Activated CD4-positive, CD25-positive, alpha-beta regulatory T cell (primary cell): ENCODE measurements around the gene C1orf146.
"Not testable (repeated sequence)": the region's sequence is repeated elsewhere in the genome, so short reads cannot be mapped to it uniquely, and the experiment has no call there.

ENCODE experiments used
- DNase-seq, 4 experiments: peaks; one replicate each; lab custom pipeline; 2025; lab: John Stamatoyannopoulos, UW

C1orf146 gene, protein sequence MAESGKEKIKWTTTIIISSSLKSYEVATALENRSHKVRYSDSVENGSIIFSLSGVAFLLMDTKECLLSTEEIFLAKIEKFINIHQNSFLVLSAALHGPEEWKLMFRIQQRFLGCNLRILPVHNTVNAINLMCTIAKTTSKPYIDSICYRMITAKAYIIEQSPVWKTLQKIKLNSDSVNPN

DNA sequence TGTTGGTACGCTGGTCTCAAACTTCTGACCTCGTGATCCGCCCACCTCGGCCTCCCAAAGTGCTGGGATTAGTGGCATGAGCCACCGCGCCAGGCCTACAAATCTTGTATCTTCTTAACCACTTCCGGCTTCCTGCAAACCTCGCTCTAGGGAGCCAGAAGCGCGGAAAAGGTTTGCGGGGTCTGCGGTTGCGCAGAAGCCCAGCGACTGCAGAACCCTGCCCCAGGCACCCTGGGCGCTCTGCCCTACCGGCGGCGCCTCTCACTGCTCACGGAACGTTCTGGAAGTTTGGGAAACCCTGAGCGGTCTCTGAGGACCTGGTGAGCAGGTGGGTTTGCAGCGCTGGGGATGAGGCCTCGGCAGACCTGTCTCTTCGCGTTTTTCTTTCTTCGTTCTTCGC, at the start of gene C1orf146:
Gene C1orf146, plus strand, starts transcription at position 195 of the 400 bp plus-strand sequence. CDS start 13,506 bp downstream, outside the sequence.
- DNase-seq = no peak

DNA sequence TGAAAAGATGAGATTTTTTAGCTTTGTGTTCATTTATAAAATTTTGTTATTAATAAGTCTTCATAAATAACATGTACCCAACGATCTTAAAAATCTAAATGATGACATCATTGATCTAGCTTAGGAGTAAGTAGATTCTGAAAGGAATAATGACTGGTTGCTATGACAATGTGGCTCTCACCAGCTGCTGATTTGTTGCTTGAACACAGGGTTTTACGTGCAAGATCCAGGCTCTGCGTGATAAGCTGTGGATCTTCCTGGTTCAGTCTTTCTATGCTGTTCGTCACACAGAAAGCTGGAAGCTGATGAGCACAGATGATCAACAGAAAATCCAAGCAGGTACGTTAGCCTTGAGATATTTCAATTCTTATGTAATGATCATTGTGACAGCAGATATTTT, 49.1 kb upstream of the C1orf146 start:
- no peak for DNase-seq

DNA sequence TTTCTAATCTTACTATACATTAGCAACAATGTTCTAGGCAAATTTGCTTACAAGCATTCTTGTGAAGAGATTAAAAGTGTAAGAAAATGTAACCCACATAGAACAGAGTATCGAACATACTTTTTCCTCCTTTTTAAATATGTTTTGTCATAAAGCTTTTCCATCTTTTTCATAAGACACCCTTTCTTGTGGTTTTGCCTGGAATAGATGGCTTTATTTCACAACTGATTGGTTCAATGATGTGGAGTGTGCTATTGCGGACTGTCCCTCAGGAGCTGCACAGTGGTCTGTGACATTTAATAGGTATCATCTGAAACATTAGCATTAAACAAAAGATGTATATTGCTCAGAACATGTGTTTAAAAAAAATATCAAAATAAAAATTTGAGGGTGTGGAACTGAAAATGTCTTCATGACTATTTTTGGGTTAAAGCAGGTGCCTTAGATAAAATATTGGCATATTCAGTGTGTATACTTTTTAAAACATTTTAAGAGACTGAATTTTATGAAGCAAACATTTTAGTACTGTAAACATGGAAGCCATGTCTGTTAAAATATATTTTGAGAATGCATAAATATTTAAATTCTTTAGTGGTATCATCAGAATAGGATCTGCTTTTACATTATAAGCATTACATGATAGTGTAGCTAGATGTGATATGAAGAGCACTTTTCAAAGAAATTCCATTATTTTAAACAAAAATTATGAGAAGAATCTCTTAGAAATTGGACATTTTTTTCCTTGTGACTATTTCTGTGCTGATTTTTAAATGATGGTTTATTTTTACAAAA, 48.3 kb upstream of the C1orf146 start:
- DNase-seq = no peak

DNA sequence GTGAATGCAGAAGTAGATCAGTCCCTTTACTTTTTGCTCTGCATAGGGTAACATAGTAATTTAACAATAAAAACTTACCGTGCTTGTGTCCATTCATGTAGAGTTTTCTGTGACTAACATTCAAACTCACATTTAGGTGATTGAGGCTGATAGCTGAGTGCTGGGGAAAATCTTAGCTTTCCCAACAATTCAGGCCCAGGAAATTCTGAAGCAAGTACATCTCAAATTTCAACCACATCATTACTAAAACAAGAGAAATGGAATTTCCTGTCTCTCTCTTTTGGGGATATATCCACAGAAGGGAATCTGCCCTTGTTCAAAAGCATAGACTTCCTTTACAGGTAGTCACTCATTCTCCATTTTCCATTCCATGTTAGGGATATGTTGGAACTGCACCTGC, 33.1 kb upstream of the C1orf146 start:
- DNase-seq = no peak

DNA sequence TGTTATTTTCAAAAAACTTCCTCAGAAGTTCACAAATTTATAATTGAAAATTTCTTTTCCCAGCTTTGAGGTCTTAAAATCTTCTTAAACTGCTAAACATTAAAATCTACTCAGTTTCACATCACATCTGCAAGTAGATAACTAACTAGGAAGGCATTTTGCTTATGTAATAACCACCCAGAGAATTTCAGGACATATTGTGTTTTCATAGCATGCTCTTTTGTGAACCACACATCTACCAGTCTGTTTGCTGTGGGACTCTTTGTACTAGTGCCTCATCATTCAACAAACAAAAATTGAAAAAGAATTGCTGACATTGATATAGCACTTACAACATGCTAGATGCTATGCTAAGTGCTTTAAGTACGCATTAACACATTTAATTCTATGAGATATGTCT, 31.6 kb upstream of the C1orf146 start:
- no peak for DNase-seq

DNA sequence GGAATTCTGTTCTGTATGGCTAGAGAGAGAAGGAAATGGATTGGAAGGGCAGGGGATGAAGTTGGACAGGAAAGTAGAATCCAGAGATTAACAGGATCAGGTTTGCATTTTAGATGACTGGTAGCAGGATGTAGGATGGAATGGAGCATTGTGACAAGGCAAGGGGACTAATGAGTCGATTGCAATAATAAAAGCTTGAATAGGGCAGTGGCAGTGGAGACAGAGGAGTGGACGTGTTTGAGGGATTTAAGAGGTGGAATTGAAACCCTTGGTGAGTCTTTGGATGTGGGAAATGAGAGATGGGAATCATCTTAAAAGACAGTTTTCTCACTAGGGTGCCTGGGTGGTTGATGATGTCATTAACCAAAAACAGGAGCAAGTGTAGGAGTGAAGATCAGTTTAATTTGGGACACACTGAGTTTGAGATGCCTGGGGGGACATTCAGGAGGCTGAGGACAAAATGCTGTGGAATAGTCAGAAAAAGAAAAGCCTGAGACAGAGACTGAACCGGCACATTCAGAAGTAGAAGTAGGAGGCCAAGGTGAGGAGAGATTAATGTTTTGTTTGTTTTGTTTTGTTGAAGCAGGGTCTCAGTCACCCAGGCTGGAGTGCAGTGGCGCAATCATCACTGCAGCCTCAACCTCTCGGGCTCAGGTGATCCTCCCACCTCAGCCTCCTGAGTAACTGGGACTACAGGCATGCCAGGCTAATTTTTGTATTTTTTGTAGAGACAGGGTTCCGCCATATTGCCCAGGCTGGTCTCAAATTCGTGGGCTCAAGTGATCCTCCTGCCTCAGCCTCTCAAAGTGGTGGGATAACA, 29.1 kb upstream of the C1orf146 start:
- DNase-seq = no peak

DNA sequence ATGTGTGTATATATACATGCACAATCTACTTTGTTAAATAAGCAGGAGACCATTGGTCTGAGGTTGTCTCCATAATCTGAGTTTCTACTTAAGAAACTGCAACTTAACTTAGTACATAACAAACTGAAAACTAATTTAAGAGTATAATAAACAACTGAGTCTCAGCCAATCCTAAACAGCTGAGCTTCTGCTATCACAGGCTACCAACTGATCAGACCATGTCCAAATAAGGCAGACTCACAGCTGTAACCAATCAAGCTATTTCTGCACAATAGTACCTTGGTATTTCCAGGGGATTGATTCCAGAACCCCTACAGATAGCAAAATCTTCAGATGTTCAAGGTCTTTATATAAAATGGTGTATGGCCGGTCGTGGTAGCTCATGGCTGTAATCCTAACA, 26.0 kb upstream of the C1orf146 start:
- no peak for DNase-seq

DNA sequence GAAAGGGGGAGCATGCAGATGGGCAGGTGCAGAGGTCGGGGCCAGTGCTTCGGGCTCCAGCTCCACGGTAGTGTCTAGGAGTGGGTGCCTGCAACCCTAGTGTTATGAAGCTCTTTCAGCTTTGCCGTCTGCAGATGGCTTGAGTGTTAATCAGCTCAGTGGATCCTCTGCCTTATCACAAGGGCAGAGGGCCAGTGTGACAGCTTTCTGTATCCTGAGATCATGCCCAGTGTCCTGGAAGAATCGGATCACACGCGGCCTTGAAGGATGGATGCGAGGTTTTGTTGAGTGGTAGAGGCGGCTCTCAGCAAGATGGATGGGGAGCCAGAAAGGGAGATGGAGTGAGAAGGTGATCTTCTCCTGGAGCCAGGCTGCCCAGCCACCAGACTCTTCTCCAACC, 25.5 kb upstream of the C1orf146 start:
- DNase-seq = no peak

DNA sequence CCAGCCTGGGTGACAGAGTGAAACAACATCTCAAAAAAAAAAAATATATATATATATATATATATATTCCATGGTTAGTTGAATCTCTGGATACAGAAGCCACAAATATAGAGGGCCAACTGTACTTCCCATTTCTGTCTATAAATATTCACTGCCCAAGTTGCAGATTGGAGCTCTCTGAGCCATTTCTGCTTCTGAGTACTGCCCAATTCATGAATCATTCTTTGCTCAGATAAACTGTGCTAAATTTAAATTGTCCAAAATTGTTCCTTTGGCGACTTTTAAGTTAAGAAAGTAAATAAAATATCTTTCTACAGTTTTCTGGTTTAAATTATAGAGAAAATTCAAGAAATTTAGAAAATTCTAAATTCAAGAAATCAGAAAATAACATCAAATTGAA, 23.2 kb upstream of the C1orf146 start:
- DNase-seq = no peak

DNA sequence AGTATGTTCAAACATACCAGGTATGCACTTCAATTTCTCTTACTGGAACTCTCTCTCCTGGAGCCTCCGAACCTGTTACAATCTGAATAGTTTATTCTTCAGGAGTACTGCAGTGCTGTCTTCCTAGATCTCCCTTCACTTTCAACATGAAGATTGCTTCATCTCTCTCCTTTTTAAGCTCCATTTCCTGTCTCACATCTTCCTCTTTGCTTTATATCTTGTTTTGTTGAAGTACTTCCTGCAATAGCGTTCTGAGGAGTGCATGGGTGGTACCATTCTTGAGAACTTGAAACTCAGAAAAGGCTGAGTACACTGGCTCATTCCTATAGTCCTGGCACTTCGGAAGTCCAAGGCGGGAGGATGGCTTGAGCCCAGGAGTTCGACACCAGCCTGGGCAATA, 15.7 kb upstream of the C1orf146 start:
- no peak for DNase-seq

DNA sequence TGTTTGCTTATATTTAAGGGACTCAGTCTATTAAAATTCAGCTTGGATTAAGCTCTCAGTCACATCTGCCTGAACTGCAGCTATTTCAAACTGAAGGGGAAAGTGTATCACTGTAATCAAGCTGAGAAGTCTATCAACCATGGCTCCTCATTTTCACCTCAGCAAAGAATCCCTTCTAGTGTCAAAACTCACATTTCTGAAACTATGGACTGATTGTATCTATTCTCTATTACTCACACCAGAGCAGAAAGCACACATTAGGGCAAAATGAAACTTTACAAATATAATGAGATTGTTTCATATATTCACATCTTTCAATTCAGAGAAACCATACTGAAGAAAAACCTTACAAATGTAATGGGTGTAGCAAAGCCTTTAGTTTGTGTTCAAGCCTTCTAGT, 14.6 kb upstream of the C1orf146 start:
- DNase-seq = no peak

DNA sequence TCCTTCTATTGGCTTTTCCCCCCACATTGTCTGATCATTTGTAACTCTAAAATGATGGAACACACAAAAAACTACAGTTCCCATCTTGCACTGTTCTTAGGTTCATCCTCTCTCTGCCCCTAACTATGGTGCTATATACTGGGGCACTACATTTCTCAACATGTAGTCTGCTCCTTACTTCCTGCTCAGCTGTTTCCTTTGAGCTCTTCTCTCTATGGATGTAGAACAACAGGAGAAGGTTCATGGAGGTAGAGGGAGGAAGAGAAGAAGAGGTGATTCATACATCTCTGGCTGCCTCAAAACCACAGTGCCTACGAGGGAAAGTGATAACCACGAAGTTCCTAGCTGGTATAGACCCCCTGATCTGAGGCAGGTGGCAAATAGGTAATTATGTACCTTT, 7.0 kb upstream of the C1orf146 start:
- DNase-seq = no peak

DNA sequence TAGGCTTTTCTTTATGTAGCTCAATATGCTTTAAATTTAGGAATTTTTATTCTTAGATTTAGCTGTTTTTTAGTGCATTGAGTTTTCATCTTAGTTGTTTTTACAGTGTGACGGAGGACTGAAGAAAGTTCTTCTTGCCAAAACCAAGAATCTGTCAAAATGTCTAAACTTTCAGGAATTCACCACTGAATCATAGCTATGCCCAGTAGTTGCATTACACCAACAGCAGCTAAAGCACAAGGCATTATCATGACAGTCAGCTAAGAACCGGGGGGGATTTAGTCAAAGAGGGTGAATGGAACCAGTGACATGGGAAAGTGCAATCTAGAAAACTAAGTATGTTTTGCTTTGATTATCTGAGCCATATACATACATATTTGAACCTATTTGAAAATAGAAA, 6.5 kb upstream of the C1orf146 start:
- no peak for DNase-seq

DNA sequence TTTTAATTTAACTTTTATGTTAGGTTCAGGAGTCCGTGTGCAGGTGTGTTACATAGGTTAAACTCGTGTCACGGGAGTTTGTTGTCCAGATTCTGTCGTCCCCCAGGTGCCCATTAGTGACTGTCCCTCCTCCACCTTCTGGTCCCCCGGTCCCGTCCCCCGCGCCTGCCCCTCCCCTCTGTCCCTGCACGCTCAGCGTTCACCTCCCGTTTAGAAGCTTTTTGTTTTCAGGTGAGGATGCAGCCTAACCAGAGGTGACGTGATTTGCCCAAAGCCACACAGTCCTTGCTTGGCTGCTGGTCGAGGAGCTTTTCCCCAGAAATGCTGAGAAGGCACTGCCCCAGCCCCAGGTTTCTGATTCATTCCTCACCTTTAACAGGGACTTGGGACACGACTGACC, 844 bp downstream of the C1orf146 start:
- DNase-seq = no peak

DNA sequence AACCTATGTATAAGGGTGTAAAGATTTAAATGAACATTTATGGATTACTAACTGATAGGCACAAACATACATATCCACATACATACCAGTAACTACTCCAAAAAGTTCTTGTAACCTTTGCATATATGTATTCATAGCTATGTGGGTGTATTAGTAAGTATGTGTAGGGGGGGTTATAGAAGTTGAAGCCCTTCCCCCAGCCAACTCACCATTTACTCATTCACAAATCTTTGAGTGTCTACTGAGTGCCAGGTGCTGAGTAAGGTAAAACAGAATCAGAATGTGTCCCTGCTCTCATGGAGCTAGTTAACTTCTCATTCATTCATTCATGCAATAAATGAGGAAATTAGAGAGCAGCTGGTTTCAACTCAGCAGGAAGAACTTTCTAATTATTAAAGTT, 1.3 kb downstream of the C1orf146 start:
- no peak for DNase-seq

DNA sequence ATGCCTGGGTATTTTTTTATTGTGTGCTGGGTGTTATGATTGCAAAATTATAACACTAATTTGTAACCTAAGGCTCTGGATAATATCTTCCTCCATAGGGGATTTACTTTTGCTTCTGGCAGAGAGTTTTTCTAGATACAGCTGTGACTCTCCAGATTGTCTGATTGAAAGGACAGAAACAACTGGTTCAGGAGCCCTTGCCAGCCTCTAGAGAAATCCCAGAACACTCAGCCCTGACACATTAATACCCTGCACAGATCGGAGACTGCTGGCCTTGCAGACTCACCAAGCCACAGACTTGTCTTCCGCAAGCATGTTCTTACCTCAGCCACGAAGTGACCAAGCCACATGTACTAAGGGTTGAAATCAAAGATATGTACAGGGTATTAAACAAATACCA, 10.7 kb downstream of the C1orf146 start:
- DNase-seq = no peak

DNA sequence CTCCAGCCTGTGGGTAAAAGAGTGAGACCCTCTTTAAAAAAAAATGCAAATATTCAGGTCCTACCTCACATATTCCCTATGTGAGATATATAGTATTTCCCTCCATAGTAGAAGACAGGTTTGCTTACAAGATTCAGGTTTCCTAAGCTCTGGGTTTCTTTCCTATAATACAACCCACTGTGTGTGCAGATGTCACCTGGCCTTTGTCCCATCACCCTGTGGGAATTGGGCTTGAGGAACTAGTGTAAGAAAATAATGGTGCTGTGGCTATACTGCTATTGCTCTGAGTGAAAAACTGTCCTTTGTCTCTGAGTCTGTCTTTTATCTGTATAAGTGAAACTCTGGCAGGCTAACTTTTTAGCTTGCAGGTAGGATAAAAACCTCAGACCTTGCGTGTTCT, 13.0 kb downstream of the C1orf146 start:
- DNase-seq = no peak

DNA sequence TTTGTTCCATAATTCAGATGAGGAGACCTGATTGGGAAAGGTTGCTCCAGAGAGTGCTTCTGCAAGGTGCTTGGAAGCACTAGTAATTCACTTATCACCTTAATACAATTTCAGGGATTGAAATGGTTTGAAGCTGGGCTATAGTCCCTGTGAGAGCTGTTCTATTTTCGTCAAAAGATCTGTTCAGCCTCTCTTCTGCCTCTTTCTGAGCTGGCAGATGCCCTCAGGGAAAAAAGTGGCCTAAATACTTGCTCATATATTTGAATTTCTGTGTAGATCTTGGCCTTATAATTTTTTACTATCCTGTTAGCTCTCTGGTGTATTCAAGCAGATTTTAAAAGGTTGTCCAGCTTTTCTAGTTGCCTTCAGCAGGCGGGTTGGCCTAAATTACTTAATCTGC, 22.3 kb downstream of the C1orf146 start:
- DNase-seq = no peak

DNA sequence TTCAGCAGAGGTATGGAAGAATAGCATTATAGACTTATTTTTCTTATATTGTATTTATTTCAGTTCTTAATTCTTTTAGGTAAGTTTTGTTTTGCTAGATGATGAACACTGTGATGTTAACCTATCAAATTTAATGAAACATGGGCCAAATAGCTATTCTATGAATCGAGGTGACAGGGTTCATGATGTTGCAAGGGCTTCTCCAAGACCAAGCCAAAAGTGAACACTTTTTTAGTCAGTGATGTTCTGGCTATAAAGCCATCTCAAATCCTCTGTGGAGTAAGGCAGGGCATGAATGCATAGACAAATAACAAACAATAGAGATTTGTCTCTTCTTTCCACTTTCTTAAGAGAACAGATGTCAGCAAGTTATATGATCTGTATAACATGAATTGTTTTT, 26.7 kb downstream of the C1orf146 start:
- DNase-seq = no peak

DNA sequence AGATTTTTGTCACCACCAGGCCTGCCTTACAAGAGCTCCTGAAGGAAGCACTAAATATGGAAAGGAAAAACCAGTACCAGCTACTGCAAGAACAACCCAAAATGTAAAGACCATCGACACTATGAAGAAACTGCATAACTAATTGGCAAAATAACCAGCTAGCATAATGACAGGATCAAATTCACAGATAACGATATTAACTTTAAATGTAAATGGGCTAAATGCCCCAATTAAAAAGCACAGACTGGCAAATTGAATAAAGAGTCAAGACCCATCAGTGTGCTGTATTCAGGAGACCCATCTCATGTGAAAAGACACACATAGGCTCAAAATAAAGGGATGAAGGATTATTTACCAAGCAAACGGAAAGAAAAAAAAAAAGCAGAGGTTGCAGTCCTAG, 37.0 kb downstream of the C1orf146 start:
- DNase-seq = not testable (repeated sequence)

DNA sequence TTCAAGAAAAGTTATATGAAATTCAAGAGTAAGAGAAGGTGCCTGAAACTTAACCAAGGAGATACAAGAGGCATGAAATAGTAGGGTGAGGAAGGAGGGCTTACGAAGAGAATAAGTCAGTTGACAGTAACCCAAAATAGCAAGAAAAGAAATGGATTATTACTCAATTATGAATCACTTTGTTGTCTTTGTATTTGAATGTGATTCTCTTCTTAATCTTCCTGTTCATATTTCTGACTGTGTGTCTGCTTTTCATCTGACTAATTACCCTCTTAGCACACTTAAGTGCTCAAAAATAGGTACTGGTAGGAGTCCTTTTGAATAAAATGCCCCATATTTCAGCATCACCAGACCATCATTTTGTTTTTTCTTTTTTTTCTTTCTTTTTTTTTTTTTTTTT, 41.6 kb downstream of the C1orf146 start:
- DNase-seq = no peak

DNA sequence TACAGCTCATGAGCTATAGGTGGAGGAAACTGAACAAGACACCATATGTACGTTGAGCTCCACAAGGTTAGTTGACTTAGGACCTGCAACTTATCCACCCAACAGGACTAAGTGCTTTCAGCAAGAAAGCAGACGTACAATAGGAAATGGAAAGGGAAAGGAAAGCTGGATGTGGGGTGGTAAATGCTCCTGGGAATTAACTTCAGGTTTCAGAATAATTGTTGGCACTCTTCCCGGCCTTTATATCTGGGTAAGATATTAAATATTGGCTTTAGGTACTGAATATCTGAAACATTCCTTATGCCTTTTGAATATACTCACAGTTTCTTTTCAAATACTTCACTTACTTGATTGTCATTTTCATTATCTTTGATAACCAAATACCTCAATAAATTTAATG, 44.8 kb downstream of the C1orf146 start:
- no peak for DNase-seq

DNA sequence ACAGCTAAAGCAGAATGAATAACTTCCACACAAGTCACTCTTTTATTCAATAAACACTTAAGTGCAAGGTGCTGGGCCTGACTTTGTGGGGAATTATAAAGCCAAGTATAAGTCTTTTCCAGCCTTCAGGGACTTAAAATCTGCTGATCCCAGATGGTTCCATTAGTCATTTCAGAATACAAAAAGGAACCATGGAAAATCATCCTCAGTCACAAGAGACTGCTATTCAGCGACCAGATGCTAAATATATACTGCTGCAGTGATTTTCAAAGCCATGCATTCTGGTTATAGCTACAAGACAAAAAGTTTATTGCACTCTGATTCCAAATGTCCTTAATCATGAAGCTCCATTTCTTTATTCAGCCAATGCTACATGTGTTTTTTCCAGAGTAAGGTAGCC, 55.3 kb downstream of the C1orf146 start:
- no peak for DNase-seq
